Adipose tissue (tissue), 3 donors: ENCODE measurements around the gene OSBPL7. TPM values are rescaled to one million over a fixed set of nuclear protein-coding genes. Genes with fewer than 3 reads are reported as not detected.

ENCODE experiments used
- H3K27ac ChIP-seq: one replicate; pipeline ENCODE4 v1.5.1; 2013; ENCODE audit warnings: low read depth, low read length
- WGBS, 3 donors: extraction: QIAGEN DNeasy Blood & Tissue Kit; methylation state at CpG; one replicate each; pipeline ENCODE4 v1.1.7; 2013; 5-methylcytosine and 5-hydroxymethylcytosine counted together
- polyA plus RNA-seq, 3 donors: library from polyadenylated mRNA; stranded (reverse); fragments of 200-250 nt; gene quantifications; one replicate each; pipeline ENCODE4 v1.2.3, GENCODE V29; 2013
- donor health status: healthy with polysubstance abuse.
- donor health status: Bipolar disorder and iron deficiency.
- donor health status: healthy.

Gene OSBPL7
- polyA plus RNA-seq, 3 donors = 5.3 to 11.0 (median 5.6) TPM

DNA sequence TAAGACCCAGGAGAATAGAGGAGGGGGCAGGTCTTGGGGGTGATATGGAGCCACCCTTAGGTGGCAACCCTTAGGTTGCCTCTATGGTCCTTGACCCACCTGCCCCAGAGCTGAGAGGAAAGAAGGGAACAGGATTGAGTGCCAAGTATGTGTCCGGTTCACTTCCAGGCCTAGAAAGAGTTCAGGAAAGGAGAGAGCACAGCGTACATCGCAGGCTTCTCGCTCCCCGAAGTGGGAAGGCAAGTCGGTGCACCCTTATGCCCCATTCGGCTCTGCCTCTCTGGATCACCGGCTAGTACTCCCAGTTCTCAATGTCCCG, 28.7 kb upstream of the OSBPL7 start:
- 49 to 67% (median 66%) methylated on average over 9 of the region's 9 CpGs for WGBS, 3 donors
- no peak overlapping the region for H3K27ac ChIP-seq

DNA sequence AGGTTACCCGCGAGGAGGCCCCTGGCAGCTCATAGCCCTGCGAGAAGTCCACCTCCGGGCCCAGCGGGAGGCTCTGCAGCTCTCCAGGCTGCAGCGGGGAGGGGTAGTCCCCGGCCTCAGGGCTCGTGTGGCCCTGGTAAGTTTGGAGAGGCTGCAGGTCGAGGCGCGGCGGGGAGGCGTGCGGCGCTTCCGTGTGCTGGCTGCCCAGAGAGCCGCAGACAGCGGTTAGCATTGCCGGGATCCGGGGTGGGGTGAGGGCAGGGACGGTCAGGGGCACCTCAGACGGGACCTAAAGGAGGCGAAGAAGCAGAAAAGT, 26.6 kb upstream of the OSBPL7 start:
- H3K27ac ChIP-seq = no peak overlapping the region
- WGBS, 3 donors = 38 to 66% (median 50%) methylated on average over 23 of the region's 23 CpGs

DNA sequence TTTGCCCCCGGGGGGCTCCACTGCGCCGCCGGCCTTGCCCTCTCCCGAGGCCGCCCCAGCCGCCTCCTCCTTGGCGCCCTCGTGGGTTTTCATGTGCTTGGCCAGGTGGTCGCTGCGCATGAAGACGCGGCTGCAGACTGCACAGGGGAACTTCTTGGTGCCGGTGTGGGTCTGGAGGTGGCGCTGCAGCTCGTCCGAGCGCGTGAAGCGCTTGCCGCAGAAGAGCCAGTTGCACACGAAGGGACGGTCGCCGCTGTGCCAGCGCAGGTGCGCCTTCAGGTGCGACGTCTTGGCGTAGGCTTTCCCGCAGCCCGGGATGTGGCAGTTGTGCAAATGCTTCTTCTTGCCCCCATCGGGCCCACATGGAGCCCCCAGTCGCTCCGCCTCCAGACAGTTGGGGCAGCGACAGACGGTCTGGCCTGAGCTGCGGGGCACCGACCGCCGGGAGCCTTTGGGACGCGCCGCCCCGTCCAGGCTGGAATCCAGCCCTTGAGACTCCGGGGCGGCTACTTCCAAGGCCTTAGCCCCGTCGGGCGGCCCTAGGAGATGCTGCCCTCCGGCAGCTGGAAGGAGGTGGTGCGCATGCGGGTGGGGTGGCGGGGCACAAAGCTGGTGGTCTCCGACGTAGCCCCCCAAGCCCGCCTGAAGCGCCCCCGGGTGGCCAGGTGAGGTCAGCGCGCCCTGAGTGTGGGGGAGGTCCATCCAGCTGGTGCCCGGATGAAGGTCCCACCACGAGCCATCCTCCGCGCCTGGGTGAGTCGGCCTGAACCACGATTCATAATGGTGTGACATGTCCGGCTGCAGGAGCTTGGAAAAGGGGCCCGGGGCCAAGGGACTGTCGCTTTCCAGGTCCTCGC, 26.0 kb upstream of the OSBPL7 start:
- WGBS, 3 donors = 14 to 39% (median 30%) methylated on average over 59 to 71 of the region's 71 CpGs

DNA sequence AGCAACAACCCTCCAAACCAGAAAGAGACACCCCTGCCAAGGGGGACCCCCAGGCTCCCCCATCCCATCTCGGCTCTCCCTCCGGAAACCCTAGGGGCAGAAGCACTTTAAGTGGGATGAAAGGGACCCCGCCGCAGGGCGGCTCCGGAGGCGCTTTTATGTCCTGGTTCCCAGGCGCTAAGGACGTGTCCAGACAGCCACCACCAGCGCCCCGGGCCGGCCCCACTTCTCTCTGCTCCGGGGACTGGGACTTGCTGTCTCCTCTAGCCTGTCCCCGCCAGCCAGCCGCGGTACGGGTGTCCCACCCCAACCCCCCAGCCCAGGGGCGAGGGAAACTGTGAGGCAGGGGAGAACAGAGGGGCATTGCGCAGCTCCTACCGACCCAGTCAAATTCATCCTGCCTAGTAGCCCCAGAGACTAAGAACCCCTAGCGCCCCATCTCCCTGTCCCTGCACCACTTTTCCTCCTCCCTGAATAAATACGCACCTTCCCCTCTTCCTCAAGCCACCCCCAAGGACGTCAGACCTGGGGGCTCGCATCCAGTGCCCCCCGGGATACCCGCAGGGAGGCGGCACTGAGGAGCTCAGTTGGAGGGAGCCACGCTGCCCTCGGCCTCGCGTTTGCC, 25.2 kb upstream of the OSBPL7 start:
- 11 to 34% (median 19%) methylated on average over 31 of the region's 31 CpGs for WGBS, 3 donors
- H3K27ac ChIP-seq = no peak overlapping the region

More for the DNA sequence above, 26.0 kb upstream of the OSBPL7 start:
- no peak overlapping the region for H3K27ac ChIP-seq

DNA sequence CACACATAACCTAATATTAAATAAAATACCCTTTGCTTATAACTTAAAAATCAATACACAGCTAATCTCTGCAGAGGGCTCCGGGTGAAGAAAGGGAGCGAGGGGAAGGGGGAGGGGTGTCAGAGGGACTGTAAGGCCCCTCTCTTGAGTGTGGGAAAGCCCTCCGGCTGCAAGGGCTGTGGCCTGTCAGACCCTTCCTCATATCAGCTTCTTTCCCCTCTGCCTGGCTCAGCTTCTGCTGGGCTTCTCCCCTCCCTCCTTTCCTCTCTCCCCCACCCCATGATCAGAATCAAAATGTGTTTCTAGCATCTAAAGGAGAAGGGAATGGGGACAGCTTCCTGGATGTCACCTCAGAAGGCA, 24.1 kb upstream of the OSBPL7 start:
- H3K27ac ChIP-seq = no peak overlapping the region
- 63 to 81% (median 80%) methylated on average over 3 of the region's 3 CpGs for WGBS, 3 donors

DNA sequence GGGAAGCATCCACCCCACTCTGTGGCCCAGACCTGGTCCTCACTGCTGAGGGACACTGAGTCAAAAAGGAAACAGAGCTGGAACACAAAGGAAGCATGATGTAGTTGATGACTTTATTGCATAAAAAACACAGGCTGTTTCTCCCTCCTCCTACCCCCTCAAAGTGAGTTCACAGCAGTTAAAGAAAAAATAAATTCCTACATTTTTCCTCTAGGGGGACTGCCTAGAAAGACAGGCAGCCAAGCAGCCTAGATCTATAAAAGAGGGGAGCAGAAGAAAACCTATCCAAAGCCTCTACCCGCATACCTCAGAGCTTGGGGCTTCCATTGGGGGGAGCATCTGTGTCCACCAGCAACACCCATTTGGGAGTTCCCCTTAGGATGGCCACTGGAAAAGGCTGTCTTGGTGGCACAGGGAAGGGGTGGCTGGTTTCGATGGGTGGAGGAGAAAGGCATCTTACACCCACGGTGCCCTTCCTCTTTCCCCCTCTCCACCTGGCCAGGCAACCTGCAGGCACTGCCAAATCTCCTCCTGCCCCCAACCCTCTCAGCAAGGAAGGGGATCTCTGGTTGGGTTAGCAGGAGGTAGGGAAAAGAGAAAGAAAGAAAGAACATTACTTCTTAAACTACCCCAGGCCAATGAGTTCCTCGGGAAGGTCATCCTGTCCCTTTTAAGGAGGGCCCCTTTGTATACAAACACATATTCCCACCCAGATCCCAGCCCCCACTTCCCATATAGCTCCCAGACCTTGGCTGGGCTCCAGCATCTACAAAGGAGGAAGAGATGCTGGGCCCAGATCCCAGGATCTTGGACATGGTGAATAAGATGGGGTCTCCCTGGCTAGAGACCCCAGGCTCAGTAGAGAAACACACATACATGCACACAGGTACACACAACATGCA, 23.5 kb upstream of the OSBPL7 start:
- WGBS, 3 donors = 60 to 73% (median 72%) methylated on average over 4 of the region's 4 CpGs
- H3K27ac ChIP-seq = no peak overlapping the region

DNA sequence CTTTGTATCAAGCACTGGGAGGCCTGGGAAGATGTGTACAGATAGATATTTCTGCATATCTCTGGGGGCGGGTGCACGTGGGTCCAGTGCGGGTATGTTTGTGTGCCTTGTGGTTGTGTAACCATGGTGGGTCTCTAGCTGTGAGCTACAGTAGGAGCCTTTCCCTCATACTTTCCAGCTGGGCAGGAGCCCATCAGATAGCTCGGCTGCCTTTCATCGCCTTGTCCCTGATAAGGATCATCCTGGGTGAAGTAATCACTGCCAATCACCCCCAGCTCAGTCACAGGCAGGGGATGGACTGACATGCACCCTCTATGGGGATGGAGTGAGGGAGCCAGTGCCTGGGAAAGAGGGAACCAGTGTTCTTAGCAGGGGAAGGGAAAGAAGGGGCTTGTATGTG, 22.6 kb upstream of the OSBPL7 start:
- 51 to 74% (median 72%) methylated on average over 5 of the region's 5 CpGs for WGBS, 3 donors
- no peak overlapping the region for H3K27ac ChIP-seq

DNA sequence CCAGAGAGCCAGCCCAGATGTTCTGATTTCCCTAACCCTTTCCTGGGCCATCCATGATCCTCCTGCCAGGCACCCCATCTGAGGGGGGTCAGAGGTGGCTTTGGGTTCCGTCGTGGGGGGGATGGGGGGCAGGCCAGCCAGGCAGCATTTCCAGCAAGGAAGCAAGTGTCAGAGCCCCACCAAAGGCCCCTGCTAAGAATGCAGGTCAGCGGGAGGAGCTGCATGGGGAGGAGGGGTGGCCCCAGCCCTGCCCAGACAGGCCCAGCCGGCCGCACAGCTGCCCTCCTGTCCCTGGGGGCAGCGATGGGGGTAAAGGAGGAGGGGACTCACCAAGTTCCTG, 21.8 kb upstream of the OSBPL7 start:
- H3K27ac ChIP-seq = no peak overlapping the region
- WGBS, 3 donors = 28 to 44% (median 28%) methylated on average over 6 of the region's 6 CpGs

DNA sequence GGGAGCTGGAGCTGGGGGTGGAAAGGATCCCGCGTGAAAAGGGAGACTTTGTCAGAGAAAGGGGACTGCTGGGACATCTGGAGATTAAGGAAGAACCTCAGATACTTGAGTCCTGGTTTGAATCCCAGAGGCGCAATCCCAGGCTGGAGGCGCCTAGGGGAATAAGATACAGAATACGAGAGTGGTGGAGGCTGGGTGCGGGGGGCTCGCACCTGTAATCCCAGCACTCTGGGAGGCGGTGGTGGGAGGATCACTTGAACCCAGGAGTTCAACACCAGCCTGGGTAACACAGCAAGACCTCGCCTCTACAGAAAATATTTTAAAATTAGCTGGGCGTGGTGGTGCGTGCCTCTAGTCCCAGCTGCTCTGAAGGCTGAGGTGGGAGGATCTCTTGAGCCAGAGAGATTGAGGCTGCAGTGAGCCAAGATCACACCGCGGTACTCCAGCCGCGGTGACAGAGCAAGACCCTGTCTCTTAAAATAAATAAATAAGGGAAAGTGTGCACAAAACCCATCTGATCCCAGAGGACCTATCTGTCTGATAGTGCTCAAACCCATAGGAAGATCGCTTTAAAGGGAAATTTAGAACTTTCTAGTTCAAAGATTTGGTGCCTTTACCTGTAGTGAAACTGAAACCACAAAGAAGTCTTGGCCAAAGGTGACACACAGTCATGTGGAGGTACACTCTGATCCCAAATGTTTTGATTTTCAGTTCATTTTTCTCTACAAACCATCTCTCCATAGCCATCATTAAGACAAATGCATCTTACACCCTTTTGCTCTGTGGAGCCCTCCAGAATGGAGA, 20.1 kb upstream of the OSBPL7 start:
- H3K27ac ChIP-seq = no peak overlapping the region
- 65 to 69% (median 67%) methylated on average over 16 of the region's 16 CpGs for WGBS, 3 donors

DNA sequence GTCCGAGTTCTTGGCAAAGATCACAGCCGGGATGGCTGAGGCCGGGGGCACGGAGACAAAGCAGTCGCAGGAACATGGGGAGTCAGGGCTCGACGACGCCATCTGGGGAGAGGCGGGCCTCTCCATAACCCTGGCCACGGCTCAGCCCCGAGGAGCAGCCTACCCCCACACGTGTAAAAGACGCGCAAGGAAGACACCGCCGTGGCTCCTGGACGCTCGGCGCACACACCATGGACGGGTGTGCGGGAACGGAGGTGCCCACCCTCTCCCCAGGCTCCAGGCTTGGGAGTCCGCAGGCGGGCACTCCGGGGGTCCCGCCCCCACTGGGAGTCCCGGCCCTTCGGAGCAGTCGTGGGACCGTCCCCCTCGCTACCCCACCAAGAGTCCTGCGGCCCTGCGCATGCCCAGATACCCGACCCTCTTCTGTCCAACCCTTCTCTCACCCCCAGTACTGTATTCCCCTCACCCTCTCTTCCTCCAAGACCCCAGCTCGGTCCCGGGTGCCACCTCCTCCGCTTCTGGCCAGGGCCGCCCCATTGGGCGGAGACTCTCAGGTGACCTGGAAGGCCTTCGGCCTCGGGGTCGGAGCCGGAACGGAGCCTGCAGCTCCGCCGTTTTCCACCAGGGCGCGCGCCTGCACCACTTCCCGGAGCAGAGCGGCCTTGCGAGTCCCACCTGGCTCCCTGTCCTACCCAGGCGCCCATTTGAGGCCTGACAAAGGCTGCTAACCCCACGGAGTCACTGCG, 19.3 kb upstream of the OSBPL7 start, which contains the start of gene SCRN2:
Gene SCRN2, minus strand, starts transcription at position 532 of the 746 bp plus-strand sequence. Its CDS starts 430 bp downstream, at position 102.
- WGBS, 3 donors = 0 to 1% (median 0%) methylated on average over 54 to 55 of the region's 55 CpGs
- no peak within 1 kb of the TSS for H3K27ac ChIP-seq

DNA sequence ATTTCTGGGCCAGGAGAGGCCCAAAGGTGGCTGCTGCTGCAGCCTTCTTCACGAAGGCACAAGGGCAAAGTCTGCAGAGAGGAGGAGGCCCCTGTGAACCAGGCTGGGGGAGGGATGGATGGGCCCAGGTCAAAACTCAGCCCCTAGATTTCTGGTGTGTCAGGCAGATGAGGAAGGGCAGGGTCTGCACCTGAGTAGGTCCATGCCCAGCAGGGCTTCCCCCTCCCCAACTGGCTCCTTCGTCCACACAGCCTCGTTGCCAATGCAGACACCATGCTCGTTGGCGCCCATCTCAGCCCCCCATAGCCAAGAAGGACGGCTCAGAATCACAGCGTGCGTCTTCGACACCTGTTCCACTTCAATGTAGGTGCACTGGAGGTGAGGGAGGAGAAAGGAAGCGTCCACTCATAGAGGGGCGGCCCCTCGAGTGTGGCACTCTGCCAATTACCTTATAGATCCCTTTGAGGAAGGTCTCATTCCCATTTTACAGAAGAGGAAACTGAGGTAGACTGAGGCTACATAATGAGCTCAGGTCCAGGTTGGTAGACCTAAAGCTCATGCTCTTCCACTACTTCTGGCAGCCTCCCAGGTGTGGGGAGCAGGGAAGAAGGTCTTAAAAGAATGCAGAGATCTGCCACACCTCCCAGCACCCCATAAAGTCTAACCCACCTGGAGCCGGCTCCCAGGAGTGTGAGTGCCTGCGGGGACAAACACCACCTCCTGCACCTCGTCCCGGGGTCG, 18.6 kb upstream of the OSBPL7 start:
- no peak overlapping the region for H3K27ac ChIP-seq
- 30 to 50% (median 47%) methylated on average over 17 of the region's 17 CpGs for WGBS, 3 donors

DNA sequence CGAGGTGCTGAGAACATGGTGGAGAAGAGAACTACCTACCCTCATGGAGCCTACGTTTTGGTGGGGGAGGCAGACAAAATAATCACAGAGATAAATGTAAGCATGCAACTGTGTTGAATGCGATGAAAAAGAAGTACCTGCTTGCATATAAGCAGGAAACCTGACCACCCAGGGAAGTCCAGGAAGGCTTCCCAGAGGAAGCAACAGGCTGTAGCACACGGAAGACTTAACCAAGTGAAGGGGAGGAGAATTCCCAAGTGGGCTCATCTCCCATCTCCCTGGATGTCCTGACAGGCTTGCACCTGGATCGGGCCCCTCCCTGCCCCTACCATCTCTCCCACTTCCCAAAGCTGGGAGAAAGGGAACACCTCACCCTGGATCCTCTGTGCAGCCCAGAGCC, 17.5 kb upstream of the OSBPL7 start:
- no peak overlapping the region for H3K27ac ChIP-seq
- WGBS, 3 donors = 84 to 96% (median 88%) methylated on average over 5 of the region's 5 CpGs

DNA sequence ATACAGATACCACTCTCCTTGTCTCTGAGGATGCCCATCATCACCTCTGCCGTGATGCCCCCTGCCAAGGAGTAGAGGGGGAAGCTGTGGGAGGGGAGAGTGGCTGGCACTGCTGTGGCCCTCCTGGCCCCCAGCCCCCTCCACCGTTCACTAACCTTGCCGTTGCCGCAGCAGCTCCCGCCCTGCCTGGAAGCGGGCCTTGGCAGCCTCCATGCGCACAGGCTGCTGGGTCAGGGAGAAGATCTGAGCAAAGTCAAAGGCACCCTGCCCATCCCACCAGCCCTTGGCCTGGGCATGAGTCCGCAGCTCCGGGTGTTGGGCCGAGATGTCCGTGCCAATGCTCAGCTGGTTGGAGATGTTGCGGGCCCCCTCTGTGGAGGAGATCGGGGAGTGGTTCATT, 17.0 kb upstream of the OSBPL7 start:
- WGBS, 3 donors = 90 to 94% (median 90%) methylated on average over 13 of the region's 13 CpGs
- H3K27ac ChIP-seq = no peak overlapping the region

DNA sequence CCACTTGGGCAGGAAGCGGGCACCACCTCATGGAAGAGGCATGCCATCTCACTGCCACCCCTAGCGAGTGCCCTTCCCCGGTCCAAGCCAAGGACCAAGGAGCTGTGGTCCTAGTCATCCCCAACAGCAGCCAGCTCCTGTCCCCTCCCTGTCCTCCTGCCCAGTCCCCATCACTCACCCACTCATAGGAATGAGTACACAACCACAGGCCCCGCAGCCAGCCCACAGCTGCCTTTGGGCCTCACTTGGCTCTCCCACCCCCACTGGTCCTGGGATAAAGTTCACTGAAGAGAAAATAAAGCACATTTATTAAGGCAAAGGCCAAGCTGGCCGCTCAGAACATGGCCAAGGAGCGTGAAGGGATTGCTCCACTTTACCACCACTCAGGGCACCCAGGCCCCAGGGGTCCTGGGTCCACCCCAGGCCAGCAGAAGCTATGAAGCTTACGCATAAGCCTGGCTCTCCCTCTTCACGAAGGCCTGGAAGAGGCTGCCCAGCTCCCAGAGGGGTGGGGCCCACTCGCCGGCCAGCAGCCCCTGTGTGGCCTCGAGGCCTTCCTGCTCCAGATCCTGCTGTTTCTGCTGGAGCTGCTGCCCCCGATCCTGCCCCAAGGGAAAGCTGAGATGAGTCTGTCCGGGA, 15.9 kb upstream of the OSBPL7 start:
- WGBS, 3 donors = 46 to 82% (median 59%) methylated on average over 13 of the region's 13 CpGs
- H3K27ac ChIP-seq = no peak overlapping the region

DNA sequence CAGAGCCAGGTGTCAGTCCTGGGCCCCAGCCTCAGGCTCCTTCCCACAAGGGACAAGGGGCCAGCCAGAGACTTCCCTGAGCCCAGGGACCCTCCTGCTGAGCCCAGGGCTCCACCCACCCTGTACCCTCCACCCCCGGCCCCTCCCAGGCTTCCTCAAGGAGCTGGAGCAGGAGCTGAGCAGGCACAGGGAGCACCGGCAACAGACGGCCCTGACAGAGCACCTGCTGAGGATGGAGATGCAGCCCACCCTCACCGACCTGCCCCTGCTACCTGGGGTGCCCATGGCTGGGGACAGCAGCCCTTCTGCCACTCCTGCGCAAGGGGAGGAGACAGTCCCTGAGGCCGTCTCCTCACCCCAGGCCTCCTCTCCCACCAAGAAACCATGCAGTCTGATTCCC, 15.0 kb upstream of the OSBPL7 start:
- no peak overlapping the region for H3K27ac ChIP-seq
- 81 to 94% (median 84%) methylated on average over 5 to 6 of the region's 6 CpGs for WGBS, 3 donors

DNA sequence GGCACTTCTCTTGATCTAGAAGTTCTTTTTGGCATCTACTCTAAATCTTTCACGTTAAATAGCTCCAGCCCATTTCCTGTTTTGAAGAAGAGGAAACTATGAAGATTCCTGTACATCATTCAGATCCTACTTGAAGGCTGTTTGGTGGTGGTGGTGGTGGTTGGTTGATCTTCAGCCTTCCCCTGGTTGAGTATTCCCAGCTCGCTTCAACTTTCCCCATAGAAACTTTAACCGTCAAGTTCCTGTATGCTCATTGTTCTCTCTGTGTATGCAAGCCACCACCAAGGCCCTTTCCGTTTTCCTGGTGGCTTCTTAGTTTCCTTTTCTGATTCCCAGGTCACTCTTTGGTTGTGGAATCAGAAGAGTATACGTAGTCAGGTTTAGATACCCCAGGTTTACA, 13.2 kb upstream of the OSBPL7 start:
- 41 to 61% (median 49%) methylated on average over 5 of the region's 5 CpGs for WGBS, 3 donors

DNA sequence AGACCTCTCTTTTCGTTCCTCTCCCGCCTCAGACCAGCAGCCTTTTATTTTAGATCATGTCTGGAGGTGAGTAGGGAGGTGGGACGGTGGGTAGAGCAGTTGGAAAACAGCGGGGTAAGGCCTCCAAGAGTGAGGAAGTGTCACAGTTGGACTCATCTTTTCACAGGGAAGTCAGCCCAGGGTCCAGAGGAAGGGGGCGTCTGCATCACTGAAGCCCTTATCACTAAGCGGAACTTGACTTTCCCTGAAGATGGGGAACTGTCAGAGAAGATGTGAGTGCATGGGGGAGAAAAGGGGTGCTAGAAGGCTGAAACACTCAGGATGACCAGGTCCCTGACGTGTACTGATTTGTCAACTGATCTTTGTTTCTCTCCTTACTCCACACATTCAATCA, 10.3 kb upstream of the OSBPL7 start:
- no peak overlapping the region for H3K27ac ChIP-seq
- 8 to 12% (median 8%) methylated on average over 7 of the region's 7 CpGs for WGBS, 3 donors

More for the DNA sequence above, 13.2 kb upstream of the OSBPL7 start:
- no peak overlapping the region for H3K27ac ChIP-seq
